Measurements from ENCODE around the gene FAM83G.

GRCh38 chr17:18956581-18956980 lies 48.0 kb downstream of the FAM83G start:
- TF ChIP-seq FOXM1 (IDR thresholded peaks at IDR 0.05; ENCODE audit: borderline replicate concordance) = no peak
- TF ChIP-seq L3MBTL2 (conservative IDR thresholded peaks at IDR 0.05) = no peak
- no peak for TF ChIP-seq SP1 (IDR thresholded peaks at IDR 0.05)
- TF ChIP-seq FOXA1 (IDR thresholded peaks at IDR 0.05) = no peak
- no peak for TF ChIP-seq ZNF384 (IDR thresholded peaks at IDR 0.05)
- TF ChIP-seq ARNT (IDR thresholded peaks at IDR 0.05) = no peak

Measured in HEK293T (cell line).